ENCODE data around the gene ITGAD.

DNA sequence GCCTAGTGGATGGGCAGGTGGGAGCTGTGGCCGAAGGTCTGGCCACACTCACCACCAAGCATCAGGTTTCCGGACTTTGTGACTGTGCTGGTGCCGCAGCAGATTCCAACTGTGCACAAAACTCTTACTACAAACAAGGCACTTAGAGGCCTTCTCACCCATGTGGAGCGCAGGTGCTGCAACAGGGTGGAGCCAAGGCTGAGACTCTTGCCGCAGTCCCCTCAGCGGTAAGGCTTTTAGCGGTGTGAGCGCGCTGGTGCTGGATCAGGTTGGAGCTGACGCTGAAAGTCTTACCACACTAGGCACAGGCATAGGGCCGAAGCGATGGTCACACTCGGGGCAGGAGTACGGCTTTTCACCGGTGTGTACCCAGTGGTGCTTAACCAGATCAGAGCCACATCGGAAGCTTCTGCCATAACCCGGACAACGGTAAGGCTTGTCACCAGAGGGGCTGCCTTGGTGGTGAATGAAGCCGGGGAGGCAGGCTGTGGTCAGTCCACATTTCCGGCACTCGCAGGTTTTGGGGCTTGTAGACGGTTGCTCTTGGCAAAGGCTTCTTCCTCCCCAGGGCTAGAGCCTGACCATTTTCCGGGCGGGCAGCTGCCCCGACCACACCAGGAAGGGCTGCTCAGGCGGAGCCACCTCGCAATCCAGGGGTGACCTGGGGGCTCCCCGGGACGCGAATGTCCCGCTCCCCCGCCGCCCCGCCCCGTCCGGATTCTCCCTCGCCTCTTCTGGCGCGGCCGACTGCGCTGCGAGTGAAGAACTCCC is 65.1 kb downstream of the ITGAD start:
- TF ChIP-seq CTCF (IDR thresholded peaks at IDR 0.05; ENCODE audit: borderline replicate concordance, extremely low read depth, low read length, poor library complexity, severe bottlenecking) (no peak), EZH2 (IDR thresholded peaks at IDR 0.05; ENCODE audit: borderline replicate concordance, low read depth, low read length, severe bottlenecking) (no peak)
